Smooth muscle cell (in vitro differentiated cells): ENCODE results near the gene FYCO1. TPM values are rescaled to one million over a fixed set of nuclear protein-coding genes. Genes with fewer than 3 reads are reported as not detected.

Source experiments
- DNase-seq: peaks from one replicate; lab custom pipeline; 2025; ENCODE audit not compliant: unreplicated experiment; lab: John Stamatoyannopoulos, UW
- H2AFZ ChIP-seq: fragments of 200-600 bp; sonication (generic); 2 replicates; pipeline ENCODE4 v1.6.0; 2016; ENCODE audit warnings: antibody characterized with exemption, low read depth, mild to moderate bottlenecking
- H3F3A ChIP-seq: fragments of 200-600 bp; sonication (generic); 2 replicates; pipeline ENCODE4 v1.6.0; 2017; ENCODE audit warnings: antibody characterized with exemption, low read depth
- H3K27ac ChIP-seq: fragments of 200-600 bp; sonication (generic); 2 replicates; pipeline ENCODE4 v1.5.1; 2016; ENCODE audit warnings: low read depth, mild to moderate bottlenecking
- H3K27me3 ChIP-seq: fragments of 200-600 bp; sonication (generic); 2 replicates; pipeline ENCODE4 v1.6.1; 2016; ENCODE audit warnings: low read depth, mild to moderate bottlenecking
- H3K36me3 ChIP-seq: fragments of 200-600 bp; sonication (generic); 2 replicates; pipeline ENCODE4 v1.5.1; 2016; ENCODE audit warnings: low read depth
- H3K4me1 ChIP-seq: fragments of 200-600 bp; sonication (generic); 2 replicates; pipeline ENCODE4 v1.5.1; 2016; ENCODE audit warnings: low read depth
- H3K4me2 ChIP-seq: fragments of 200-600 bp; sonication (generic); 2 replicates; pipeline ENCODE4 v1.6.0; 2016; ENCODE audit warnings: mild to moderate bottlenecking
- H3K4me3 ChIP-seq: fragments of 200-600 bp; sonication (generic); 2 replicates; pipeline ENCODE4 v1.5.1; 2016; ENCODE audit warnings: mild to moderate bottlenecking
- H3K79me2 ChIP-seq: fragments of 200-600 bp; sonication (generic); 2 replicates; pipeline ENCODE4 v1.6.0; 2016; ENCODE audit warnings: low read depth, mild to moderate bottlenecking
- H3K9ac ChIP-seq: fragments of 200-600 bp; sonication (generic); 2 replicates; pipeline ENCODE4 v1.6.0; 2016; ENCODE audit warnings: low read depth
- H3K9me3 ChIP-seq: fragments of 200-600 bp; sonication (generic); replicated peaks from 2 replicates; pipeline ENCODE4 v1.5.1; 2016; ENCODE audit warnings: low read depth
- H4K20me1 ChIP-seq: fragments of 200-600 bp; sonication (generic); 2 replicates; pipeline ENCODE4 v1.6.0; 2016; ENCODE audit warnings: low read depth
- WGBS: methylation state at CpG from one replicate; pipeline ENCODE4 v1.1.7; 2016; ENCODE audit warnings: low lambda C conversion rate; 5-methylcytosine and 5-hydroxymethylcytosine counted together
- polyA plus RNA-seq: library from polyadenylated mRNA; unstranded; fragments of >200 nt; fragmentation: Nextera tagmentation; extraction: Ambion mirVana; gene quantifications from 2 replicates; pipeline ENCODE4 v1.2.1, GENCODE V29; 2016
- small RNA-seq: library from RNA; depleted of rRNA; stranded (forward); fragments of <200 nt; gene quantifications from one replicate; pipeline ENCODE3, GENCODE V24; 2014
- total RNA-seq: library from RNA; depleted of rRNA; stranded (reverse); fragments of >200 nt; gene quantifications from 2 replicates; pipeline ENCODE4 v1.2.3, GENCODE V29; 2014
- TF ChIP-seq, protein P1 (sequence below): fragments of 200-600 bp; sonication (generic); IDR thresholded peaks from 2 replicates; pipeline ENCODE4 v1.5.1; 2017; ENCODE audit warnings: borderline replicate concordance, mild to moderate bottlenecking, antibody characterized with exemption; ENCODE audit not compliant: insufficient read depth, poor library complexity, severe bottlenecking

FYCO1 gene
- total and polyA plus RNA-seq, 2 experiments from 2014 or later = 7.4 to 20.9 TPM

DNA sequence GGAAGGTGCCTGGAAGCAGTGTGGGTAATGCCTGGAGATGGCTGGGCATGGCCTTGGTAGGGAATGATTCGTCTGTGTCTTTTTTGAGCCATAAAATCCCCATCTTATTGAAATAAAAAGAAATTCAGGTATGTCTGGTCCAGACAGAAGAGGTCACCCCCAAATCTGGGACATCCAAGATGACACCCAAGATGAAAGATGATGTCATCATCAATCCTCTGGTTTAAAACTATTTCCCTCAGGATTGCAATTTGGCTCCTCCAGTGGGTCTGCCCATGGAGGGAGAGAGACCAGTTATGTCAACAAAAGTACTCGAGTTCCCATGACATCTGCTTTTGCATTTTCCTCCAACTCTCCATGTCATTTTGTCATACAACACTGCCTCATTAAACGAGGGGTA is 126.0 kb downstream of the FYCO1 start:
- no peak for DNase-seq
- no peak overlapping the region for H3K27ac ChIP-seq
- H3F3A ChIP-seq = no peaks in the 10 kb centered on the region
- no peaks in the 10 kb centered on the region for H3K36me3 ChIP-seq
- H3K9ac ChIP-seq = no peak overlapping the region
- TF ChIP-seq, protein P1, sequence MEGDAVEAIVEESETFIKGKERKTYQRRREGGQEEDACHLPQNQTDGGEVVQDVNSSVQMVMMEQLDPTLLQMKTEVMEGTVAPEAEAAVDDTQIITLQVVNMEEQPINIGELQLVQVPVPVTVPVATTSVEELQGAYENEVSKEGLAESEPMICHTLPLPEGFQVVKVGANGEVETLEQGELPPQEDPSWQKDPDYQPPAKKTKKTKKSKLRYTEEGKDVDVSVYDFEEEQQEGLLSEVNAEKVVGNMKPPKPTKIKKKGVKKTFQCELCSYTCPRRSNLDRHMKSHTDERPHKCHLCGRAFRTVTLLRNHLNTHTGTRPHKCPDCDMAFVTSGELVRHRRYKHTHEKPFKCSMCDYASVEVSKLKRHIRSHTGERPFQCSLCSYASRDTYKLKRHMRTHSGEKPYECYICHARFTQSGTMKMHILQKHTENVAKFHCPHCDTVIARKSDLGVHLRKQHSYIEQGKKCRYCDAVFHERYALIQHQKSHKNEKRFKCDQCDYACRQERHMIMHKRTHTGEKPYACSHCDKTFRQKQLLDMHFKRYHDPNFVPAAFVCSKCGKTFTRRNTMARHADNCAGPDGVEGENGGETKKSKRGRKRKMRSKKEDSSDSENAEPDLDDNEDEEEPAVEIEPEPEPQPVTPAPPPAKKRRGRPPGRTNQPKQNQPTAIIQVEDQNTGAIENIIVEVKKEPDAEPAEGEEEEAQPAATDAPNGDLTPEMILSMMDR = no peak
- no peaks in the 10 kb centered on the region for H3K4me1 ChIP-seq
- H3K79me2 ChIP-seq = no peaks in the 10 kb centered on the region
- H3K27me3 ChIP-seq = peaks cover 21% of the 10 kb centered on the region
- H3K4me2 ChIP-seq = no peak overlapping the region
- no peak overlapping the region for H2AFZ ChIP-seq
- H3K4me3 ChIP-seq = no peak overlapping the region
- H3K9me3 ChIP-seq = no peaks in the 10 kb centered on the region
- H4K20me1 ChIP-seq = no peaks in the 10 kb centered on the region
- 86% methylated on average over 3 of the region's 3 CpGs for WGBS

DNA sequence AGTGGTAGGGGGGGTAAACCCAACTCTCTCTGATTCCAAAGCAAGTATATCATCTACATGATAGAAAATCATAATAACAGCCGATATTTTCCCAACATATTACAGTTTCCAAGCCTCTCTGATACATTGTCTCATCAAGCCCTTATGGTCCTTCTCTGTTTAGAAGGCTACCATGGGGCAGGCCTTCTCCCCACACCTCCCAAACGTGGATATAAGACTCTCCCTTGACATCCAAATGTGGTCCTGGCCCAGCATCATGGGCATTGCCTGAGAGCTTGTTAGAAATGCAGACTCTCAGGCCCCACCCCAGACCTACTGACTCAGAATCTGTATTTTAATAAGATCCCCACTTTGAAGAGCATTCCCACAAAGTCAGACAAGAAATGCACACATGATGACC is 127.0 kb downstream of the FYCO1 start:
- WGBS = 82% methylated on average over 2 of the region's 2 CpGs
- no peak overlapping the region for H3K9ac ChIP-seq
- TF ChIP-seq, protein P1 = no peak
- DNase-seq = no peak
- H3K27ac ChIP-seq = no peak overlapping the region
- H3K4me2 ChIP-seq = no peak overlapping the region
- no peak overlapping the region for H2AFZ ChIP-seq
- H3K9me3 ChIP-seq = no peaks in the 10 kb centered on the region
- H3K4me3 ChIP-seq = no peak overlapping the region
- peaks cover 21% of the 10 kb centered on the region for H3K27me3 ChIP-seq
- no peaks in the 10 kb centered on the region for H3K4me1 ChIP-seq
- H4K20me1 ChIP-seq = no peaks in the 10 kb centered on the region
- H3K79me2 ChIP-seq = no peaks in the 10 kb centered on the region
- no peaks in the 10 kb centered on the region for H3K36me3 ChIP-seq
- H3F3A ChIP-seq = no peaks in the 10 kb centered on the region

DNA sequence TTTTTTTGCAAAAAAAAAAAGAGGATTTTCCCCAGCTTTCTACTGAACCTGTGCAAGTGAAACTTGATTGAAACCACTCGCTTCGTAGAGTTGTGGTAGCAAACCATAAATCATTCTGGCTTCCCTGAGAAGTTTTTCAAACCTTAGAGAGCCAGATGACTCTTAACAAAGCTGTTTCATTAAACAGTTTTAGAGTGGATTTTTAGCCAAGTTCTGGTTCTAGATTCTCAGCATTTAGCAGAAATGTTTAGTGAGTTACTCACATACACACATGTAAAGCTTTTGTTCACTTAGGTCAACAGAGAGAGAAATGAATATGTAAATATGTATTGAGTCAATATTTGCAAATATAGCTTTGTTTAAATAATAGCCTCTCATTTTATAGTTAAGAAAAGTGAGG is 127.4 kb downstream of the FYCO1 start:
- Histone ChIP-seq H3K9me3 (no peaks in the 10 kb centered on the region), H3K4me3 (no peak overlapping the region), H3K4me1 (no peaks in the 10 kb centered on the region), H3K27me3 (peaks cover 21% of the 10 kb centered on the region), H3F3A (no peaks in the 10 kb centered on the region), H3K36me3 (no peaks in the 10 kb centered on the region), H3K4me2 (no peak overlapping the region), H3K9ac (no peak overlapping the region), H2AFZ (no peak overlapping the region), H3K27ac (no peak overlapping the region), H4K20me1 (no peaks in the 10 kb centered on the region), H3K79me2 (no peaks in the 10 kb centered on the region)
- TF ChIP-seq, protein P1 = no peak
- no peak for DNase-seq
- 51% methylated on average over 2 of the region's 2 CpGs for WGBS

Small RNA genes lying within 50 kb of the gene (small RNA-seq; reads per million reads assigned to genes)
- gene RF00019 = not detected

Other genes with a start within 250 kb of the FYCO1 start
- gene SLC6A20, start 199.3 kb downstream of the FYCO1 start, total RNA-seq = 0.36 and 0.49 TPM in 2 replicates
- 0.10 and 0.86 TPM in 2 replicates for gene SLC6A20, start 199.3 kb downstream of the FYCO1 start, polyA plus RNA-seq
- 26.1 and 29.4 TPM in 2 replicates for gene LZTFL1, start 153.7 kb downstream of the FYCO1 start, total RNA-seq
- gene LZTFL1, start 153.7 kb downstream of the FYCO1 start, polyA plus RNA-seq = 5.8 and 8.6 TPM in 2 replicates
- gene CCR9, start 109.3 kb downstream of the FYCO1 start, total RNA-seq = not detected in 2 replicates
- not detected in 2 replicates for gene CCR9, start 109.3 kb downstream of the FYCO1 start, polyA plus RNA-seq
- gene CXCR6, start 52.4 kb downstream of the FYCO1 start, total RNA-seq = 0.13 and 0.81 TPM in 2 replicates
- 0.19 and 0.35 TPM in 2 replicates for gene CXCR6, start 52.4 kb downstream of the FYCO1 start, polyA plus RNA-seq
- 0.76 and 1.5 TPM in 2 replicates for gene XCR1, start 31.7 kb upstream of the FYCO1 start, total RNA-seq
- 0.30 TPM in 1 of 2 replicates, not detected in the other for gene XCR1, start 31.7 kb upstream of the FYCO1 start, polyA plus RNA-seq
- 0.76 TPM in 1 of 2 replicates, not detected in the other for gene CCR1, start 212.5 kb upstream of the FYCO1 start, total RNA-seq
- gene CCR1, start 212.5 kb upstream of the FYCO1 start, polyA plus RNA-seq = 0.19 TPM in 1 of 2 replicates, not detected in the other
- gene CCR3, start 246.6 kb upstream of the FYCO1 start, total RNA-seq = not detected in 2 replicates
- not detected in 2 replicates for gene CCR3, start 246.6 kb upstream of the FYCO1 start, polyA plus RNA-seq